ENCODE measurements around the gene FARSA. TPM values are rescaled to one million over a fixed set of nuclear protein-coding genes. Genes with fewer than 3 reads are reported as not detected.

Gene FARSA
- total and polyA plus RNA-seq, 2 donors (not counting 3 experiments of a cell fraction or from before 2014, with no cell fraction given): 51.8 to 77.4 TPM

DNA sequence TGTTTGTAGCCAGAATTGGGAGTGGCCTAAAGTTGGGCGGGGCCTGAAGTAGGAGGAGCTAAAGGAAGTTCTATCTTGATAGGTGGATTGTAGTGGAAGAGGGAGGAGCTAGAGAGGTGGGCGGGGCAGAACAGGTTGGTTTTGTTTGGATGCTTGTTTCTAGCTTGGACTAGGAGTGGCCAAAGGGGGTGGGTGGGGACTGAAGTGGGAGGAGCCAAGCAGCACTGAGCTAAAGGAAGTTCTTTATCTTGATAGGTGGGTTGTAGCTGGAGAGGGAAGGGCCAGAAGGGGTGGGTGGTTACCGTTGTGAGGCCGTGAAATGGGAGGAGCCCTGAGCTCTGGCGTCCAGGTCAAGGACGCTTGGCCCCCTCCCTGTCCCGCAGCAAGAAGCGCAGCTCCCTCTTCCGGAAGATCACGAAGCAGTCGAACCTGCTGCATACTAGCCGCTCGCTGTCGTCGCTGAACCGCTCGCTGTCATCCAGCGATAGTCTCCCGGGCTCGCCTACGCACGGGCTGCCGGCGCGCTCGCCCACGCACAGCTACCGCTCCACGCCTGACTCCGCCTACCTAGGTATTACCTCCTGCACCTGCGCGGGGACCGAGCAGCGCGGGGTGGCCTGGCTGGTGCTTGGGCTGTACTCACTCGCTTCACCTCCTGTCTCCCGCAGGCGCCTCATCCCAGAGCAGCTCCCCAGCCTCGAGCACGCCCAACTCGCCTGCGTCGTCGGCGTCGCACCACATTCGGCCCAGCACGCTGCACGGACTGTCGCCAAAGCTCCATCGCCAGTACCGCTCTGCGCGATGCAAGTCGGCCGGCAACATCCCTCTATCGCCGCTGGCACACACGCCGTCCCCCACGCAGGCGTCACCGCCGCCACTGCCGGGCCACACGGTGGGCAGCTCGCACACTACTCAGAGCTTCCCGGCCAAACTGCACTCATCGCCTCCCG lies 60.3 kb downstream of the FARSA start:
- H3K9me1 ChIP-seq (replicated peaks; ENCODE audit: control insufficient read depth, extremely low read depth, insufficient read depth, low read length): no peaks in the 10 kb centered on the region
- H3K9me3 ChIP-seq (replicated peaks; ENCODE audit: control insufficient read depth, insufficient read depth, low read length): no peaks in the 10 kb centered on the region
- no peaks in the 10 kb centered on the region for H3K27me3 ChIP-seq (ENCODE audit: control insufficient read depth in 2 of 2, insufficient read depth in 2 of 2, low read length in 2 of 2)
- peaks cover 0 to under 1% of the 10 kb centered on the region in 2 experiments for H3K36me3 ChIP-seq (ENCODE audit: control insufficient read depth in 2 of 2, extremely low read depth in 1 of 2, insufficient read depth in 2 of 2, low read length in 2 of 2)
- H3K27ac ChIP-seq (ENCODE audit: insufficient read depth, low read depth, low read length): no peak overlapping the region
- no peak for TF ChIP-seq POLR2AphosphoS5 (IDR thresholded peaks at IDR 0.05; ENCODE audit: insufficient read depth, low read depth, low read length)
- TF ChIP-seq, protein P1, sequence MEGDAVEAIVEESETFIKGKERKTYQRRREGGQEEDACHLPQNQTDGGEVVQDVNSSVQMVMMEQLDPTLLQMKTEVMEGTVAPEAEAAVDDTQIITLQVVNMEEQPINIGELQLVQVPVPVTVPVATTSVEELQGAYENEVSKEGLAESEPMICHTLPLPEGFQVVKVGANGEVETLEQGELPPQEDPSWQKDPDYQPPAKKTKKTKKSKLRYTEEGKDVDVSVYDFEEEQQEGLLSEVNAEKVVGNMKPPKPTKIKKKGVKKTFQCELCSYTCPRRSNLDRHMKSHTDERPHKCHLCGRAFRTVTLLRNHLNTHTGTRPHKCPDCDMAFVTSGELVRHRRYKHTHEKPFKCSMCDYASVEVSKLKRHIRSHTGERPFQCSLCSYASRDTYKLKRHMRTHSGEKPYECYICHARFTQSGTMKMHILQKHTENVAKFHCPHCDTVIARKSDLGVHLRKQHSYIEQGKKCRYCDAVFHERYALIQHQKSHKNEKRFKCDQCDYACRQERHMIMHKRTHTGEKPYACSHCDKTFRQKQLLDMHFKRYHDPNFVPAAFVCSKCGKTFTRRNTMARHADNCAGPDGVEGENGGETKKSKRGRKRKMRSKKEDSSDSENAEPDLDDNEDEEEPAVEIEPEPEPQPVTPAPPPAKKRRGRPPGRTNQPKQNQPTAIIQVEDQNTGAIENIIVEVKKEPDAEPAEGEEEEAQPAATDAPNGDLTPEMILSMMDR (IDR thresholded peaks at IDR 0.05; ENCODE audit: extremely low read depth in 1 of 2, insufficient read depth in 1 of 2, low read depth in 1 of 2, low read length in 2 of 2): peak in 1 of 2 donors; percentile 4
- H4K20me1 ChIP-seq (replicated peaks; ENCODE audit: control insufficient read depth, extremely low read depth, insufficient read depth, low read length): no peaks in the 10 kb centered on the region
- H3K9ac ChIP-seq (replicated peaks; ENCODE audit: extremely low read depth, insufficient read depth, low read length): no peak overlapping the region
- DNase-seq (ENCODE audit: low read depth, low spot score) (peak; percentile 72), FAIRE-seq (no peak)
- H3K4me1 ChIP-seq (ENCODE audit: control insufficient read depth, extremely low read depth, insufficient read depth, low read length): no peaks in the 10 kb centered on the region
- ChIA-PET CTCF (interaction anchor here (0.7 to 3.3 kb wide), 7 partner anchors 8 to 446 kb away, joined by 3 to 14 read pairs (median 4); partner anchors contain the start of gene DNASE2), POLR2A (no interaction called here)
- peak overlapping the region in 2 of 3 experiments; percentile 17 to 26 for H3K4me3 ChIP-seq (replicated peaks in 1 of 3; ENCODE audit: insufficient read depth in 1 of 3, low read depth in 1 of 3, low read length in 3 of 3)
- intact Hi-C loops (cut with micrococcal nuclease) (no loop called here), dilution Hi-C loops (cut with MboI; ENCODE audit: extremely low pct_ligation_motif_present, low sequenced_read_pairs) (no loop called here)
- no TSS peak for BruUV-seq (replicated peaks)
- peak overlapping the region; percentile 93 for H2AFZ ChIP-seq (ENCODE audit: low read depth, low read length)
- peak overlapping the region; percentile 62 for H3K4me2 ChIP-seq (ENCODE audit: insufficient read depth, low read length)
- H3K79me2 ChIP-seq (ENCODE audit: control insufficient read depth, insufficient read depth, low read length): no peaks in the 10 kb centered on the region

Small RNA genes within 50 kb of the gene (microRNA-seq; reads per million reads assigned to microRNA genes)
- gene MIR5695 (ENCODE audit: borderline number of aligned reads, borderline replicate concordance) (not detected), gene MIR6515 (ENCODE audit: borderline number of aligned reads, borderline replicate concordance) (2.3 reads per million)

Small RNA genes within 50 kb of the gene (small RNA-seq; reads per million reads assigned to genes)
- gene MIR5695 (ENCODE audit: insufficient read depth, insufficient read length, low read depth, low replicate concordance): not detected
- not detected for gene MIR6515 (ENCODE audit: insufficient read depth, insufficient read length, low read depth, low replicate concordance)

Other genes with a start within 250 kb of the FARSA start
- gene GNG14, start 245.7 kb downstream of the FARSA start, total RNA-seq: not detected in 2 replicates
- gene GNG14, start 245.7 kb downstream of the FARSA start, polyA plus RNA-seq: not detected in 2 replicates
- gene FBXW9, start 237.1 kb downstream of the FARSA start, total RNA-seq: 11.6 and 12.4 TPM in 2 replicates
- gene FBXW9, start 237.1 kb downstream of the FARSA start, polyA plus RNA-seq: 19.3 and 26.4 TPM in 2 replicates
- gene TNPO2, start 209.8 kb downstream of the FARSA start, total RNA-seq: 84.6 and 94.5 TPM in 2 replicates
- 98.8 and 104 TPM in 2 replicates for gene TNPO2, start 209.8 kb downstream of the FARSA start, polyA plus RNA-seq
- gene TRIR, start 199.0 kb downstream of the FARSA start, total RNA-seq: 208 and 213 TPM in 2 replicates
- 240 and 263 TPM in 2 replicates for gene TRIR, start 199.0 kb downstream of the FARSA start, polyA plus RNA-seq
- 74.8 and 77.0 TPM in 2 replicates for gene GET3, start 196.2 kb downstream of the FARSA start, total RNA-seq
- gene GET3, start 196.2 kb downstream of the FARSA start, polyA plus RNA-seq: 197 and 217 TPM in 2 replicates
- gene BEST2, start 181.9 kb downstream of the FARSA start, total RNA-seq: not detected in 2 replicates
- not detected in 2 replicates for gene BEST2, start 181.9 kb downstream of the FARSA start, polyA plus RNA-seq
- gene HOOK2, start 158.2 kb downstream of the FARSA start, total RNA-seq: 17.3 and 20.0 TPM in 2 replicates
- gene HOOK2, start 158.2 kb downstream of the FARSA start, polyA plus RNA-seq: 7.6 and 8.0 TPM in 2 replicates
- 22.8 and 31.6 TPM in 2 replicates for gene JUNB, start 142.2 kb downstream of the FARSA start, total RNA-seq
- gene JUNB, start 142.2 kb downstream of the FARSA start, polyA plus RNA-seq: 72.9 and 74.4 TPM in 2 replicates
- gene PRDX2, start 131.9 kb downstream of the FARSA start, total RNA-seq: 247 and 255 TPM in 2 replicates
- 490 and 492 TPM in 2 replicates for gene PRDX2, start 131.9 kb downstream of the FARSA start, polyA plus RNA-seq
- 13.2 and 15.9 TPM in 2 replicates for gene THSD8, start 131.6 kb downstream of the FARSA start, total RNA-seq
- gene THSD8, start 131.6 kb downstream of the FARSA start, polyA plus RNA-seq: 2.6 TPM in 1 of 2 replicates, not detected in the other
- gene RNASEH2A, start 127.1 kb downstream of the FARSA start, total RNA-seq: 25.6 and 28.5 TPM in 2 replicates
- gene RNASEH2A, start 127.1 kb downstream of the FARSA start, polyA plus RNA-seq: 36.7 and 45.4 TPM in 2 replicates
- gene RTBDN, start 99.1 kb downstream of the FARSA start, total RNA-seq: not detected in 2 replicates
- gene RTBDN, start 99.1 kb downstream of the FARSA start, polyA plus RNA-seq: not detected in 2 replicates
- gene MAST1, start 95.2 kb downstream of the FARSA start, total RNA-seq: 0.13 and 0.69 TPM in 2 replicates
- gene MAST1, start 95.2 kb downstream of the FARSA start, polyA plus RNA-seq: 0.16 and 0.46 TPM in 2 replicates
- gene DNASE2, start 52.3 kb downstream of the FARSA start, total RNA-seq: 31.3 and 34.8 TPM in 2 replicates
- gene DNASE2, start 52.3 kb downstream of the FARSA start, polyA plus RNA-seq: 51.9 and 60.6 TPM in 2 replicates
- not detected in 2 replicates for gene KLF1, start 46.5 kb downstream of the FARSA start, total RNA-seq
- not detected in 2 replicates for gene KLF1, start 46.5 kb downstream of the FARSA start, polyA plus RNA-seq
- 27.1 and 27.3 TPM in 2 replicates for gene GCDH, start 42.6 kb downstream of the FARSA start, total RNA-seq
- gene GCDH, start 42.6 kb downstream of the FARSA start, polyA plus RNA-seq: 35.8 and 39.8 TPM in 2 replicates
- gene SYCE2, start 14.4 kb downstream of the FARSA start, total RNA-seq: 0.27 TPM in 1 of 2 replicates, not detected in the other
- gene SYCE2, start 14.4 kb downstream of the FARSA start, polyA plus RNA-seq: 0.16 and 0.25 TPM in 2 replicates
- 1,614 and 1,636 TPM in 2 replicates for gene CALR, start 4.9 kb upstream of the FARSA start, total RNA-seq
- gene CALR, start 4.9 kb upstream of the FARSA start, polyA plus RNA-seq: 1,135 and 1,206 TPM in 2 replicates
- 96.7 and 102 TPM in 2 replicates for gene RAD23A, start 12.2 kb upstream of the FARSA start, total RNA-seq
- 66.9 and 71.2 TPM in 2 replicates for gene RAD23A, start 12.2 kb upstream of the FARSA start, polyA plus RNA-seq
- 32.8 and 36.5 TPM in 2 replicates for gene GADD45GIP1, start 23.5 kb upstream of the FARSA start, total RNA-seq
- gene GADD45GIP1, start 23.5 kb upstream of the FARSA start, polyA plus RNA-seq: 38.3 and 46.3 TPM in 2 replicates
- 0.20 and 0.28 TPM in 2 replicates for gene DAND5, start 35.9 kb upstream of the FARSA start, total RNA-seq
- gene DAND5, start 35.9 kb upstream of the FARSA start, polyA plus RNA-seq: 0.06 TPM in 2 replicates
- gene NFIX, start 61.8 kb upstream of the FARSA start, total RNA-seq: 18.7 and 37.7 TPM in 2 replicates
- gene NFIX, start 61.8 kb upstream of the FARSA start, polyA plus RNA-seq: 8.7 and 9.8 TPM in 2 replicates
- gene LYL1, start 169.1 kb upstream of the FARSA start, total RNA-seq: 74.4 and 91.5 TPM in 2 replicates
- 87.3 and 141 TPM in 2 replicates for gene LYL1, start 169.1 kb upstream of the FARSA start, polyA plus RNA-seq
- 42.2 and 53.0 TPM in 2 replicates for gene TRMT1, start 183.0 kb upstream of the FARSA start, total RNA-seq
- gene TRMT1, start 183.0 kb upstream of the FARSA start, polyA plus RNA-seq: 46.3 and 60.5 TPM in 2 replicates
- gene NACC1, start 184.6 kb upstream of the FARSA start, total RNA-seq: 95.4 and 97.6 TPM in 2 replicates
- 120 and 198 TPM in 2 replicates for gene NACC1, start 184.6 kb upstream of the FARSA start, polyA plus RNA-seq
- 63.1 and 67.9 TPM in 2 replicates for gene STX10, start 216.7 kb upstream of the FARSA start, total RNA-seq
- gene STX10, start 216.7 kb upstream of the FARSA start, polyA plus RNA-seq: 89.6 and 91.6 TPM in 2 replicates
- gene IER2, start 216.7 kb upstream of the FARSA start, total RNA-seq: 81.6 and 97.0 TPM in 2 replicates
- gene IER2, start 216.7 kb upstream of the FARSA start, polyA plus RNA-seq: 55.2 and 60.6 TPM in 2 replicates

All from endothelial cell of umbilical vein (primary cell).